HUDEP-2 (cell line): Measurements from ENCODE around the gene HNRNPD.
A peak's percentile ranks its signal among the peaks of the same experiment; 100 is the strongest.
"Not testable (repeated sequence)": the region's sequence is repeated elsewhere in the genome, so short reads cannot be mapped to it uniquely, and the experiment has no call there.

ENCODE experiments used
- DNase-seq, 76 experiments: peaks; one replicate each; lab custom pipeline; 2025; ENCODE audit not compliant: unreplicated experiment in 76 of 76; lab: John Stamatoyannopoulos, UW

Gene HNRNPD

GRCh38 chr4:82373816-82374625 is at the start of gene HNRNPD:
Gene HNRNPD (minus strand): TSS chr4:82373991. CDS start chr4:82373678, 313 bp downstream.
- peak; percentile 54 to 99 (median 96) for DNase-seq

GRCh38 chr4:82422616-82423015 is 48.8 kb upstream of the HNRNPD start:
- DNase-seq, result no peak

- no peak for DNase-seq
Measured at GRCh38 chr4:82421796-82422560, 48.2 kb upstream of the HNRNPD start.

GRCh38 chr4:82419451-82419850 is 45.7 kb upstream of the HNRNPD start:
- no peak for DNase-seq

GRCh38 chr4:82415922-82416365 is 42.2 kb upstream of the HNRNPD start:
- no peak for DNase-seq

GRCh38 chr4:82415061-82415460 is 41.3 kb upstream of the HNRNPD start:
- not testable (repeated sequence) for DNase-seq

GRCh38 chr4:82403725-82404124 is 29.9 kb upstream of the HNRNPD start:
- DNase-seq, result no peak

GRCh38 chr4:82402196-82402775 is 28.5 kb upstream of the HNRNPD start:
- DNase-seq, result no peak

- no peak for DNase-seq
Measured at GRCh38 chr4:82401600-82401999, 27.8 kb upstream of the HNRNPD start.

- DNase-seq, result no peak
Measured at GRCh38 chr4:82398263-82398662, 24.5 kb upstream of the HNRNPD start.

- peak in 1 of 76 experiments; percentile 8 for DNase-seq
Measured at GRCh38 chr4:82397527-82397926, 23.7 kb upstream of the HNRNPD start.

GRCh38 chr4:82394896-82395295 is 21.1 kb upstream of the HNRNPD start:
- no peak for DNase-seq

- not testable (repeated sequence) for DNase-seq
Measured at GRCh38 chr4:82390061-82390460, 16.3 kb upstream of the HNRNPD start.

- DNase-seq, result peak in 2 of 76 experiments; percentile 10 to 16
Measured at GRCh38 chr4:82388405-82388804, 14.6 kb upstream of the HNRNPD start.

GRCh38 chr4:82386312-82386711 is 12.5 kb upstream of the HNRNPD start:
- not testable (repeated sequence) for DNase-seq

GRCh38 chr4:82382751-82383150 is 9.0 kb upstream of the HNRNPD start:
- no peak for DNase-seq

- no peak for DNase-seq
Measured at GRCh38 chr4:82381661-82382296, 8.0 kb upstream of the HNRNPD start.

GRCh38 chr4:82381235-82381634 is 7.4 kb upstream of the HNRNPD start:
- no peak for DNase-seq

- no peak for DNase-seq
Measured at GRCh38 chr4:82380831-82381230, 7.0 kb upstream of the HNRNPD start.

- peak in 9 of 76 experiments; percentile 1 to 20 (median 13) for DNase-seq
Measured at GRCh38 chr4:82380344-82380743, 6.6 kb upstream of the HNRNPD start.

- no peak for DNase-seq
Measured at GRCh38 chr4:82376109-82376508, 2.3 kb upstream of the HNRNPD start.
